NCI-H1048 (cell line): ENCODE data around the gene SYNE3.

Experiments
- DNase-seq: peaks from one replicate; lab custom pipeline; 2025; lab: John Stamatoyannopoulos, UW

Gene SYNE3

GRCh38 chr14:95540236-95540855, 23.9 kb upstream of the SYNE3 start:
- no peak for DNase-seq

GRCh38 chr14:95538801-95539509, 22.5 kb upstream of the SYNE3 start:
- DNase-seq: no peak

- DNase-seq: no peak
These were observed 21.0 kb upstream of the SYNE3 start for GRCh38 chr14:95537298-95538089.

GRCh38 chr14:95536671-95537070, 20.2 kb upstream of the SYNE3 start:
- DNase-seq: no peak

- DNase-seq: no peak
These were observed 19.7 kb upstream of the SYNE3 start for GRCh38 chr14:95536036-95536593.

GRCh38 chr14:95535226-95536021, 19.0 kb upstream of the SYNE3 start:
- no peak for DNase-seq

- peak; percentile 95 for DNase-seq
These were observed 18.1 kb upstream of the SYNE3 start, which contains the start of gene GLRX5 for GRCh38 chr14:95534299-95535225. TSS of gene GLRX5 (plus strand) at chr14:95535050. CDS start at chr14:95535090, 40 bp downstream.

- no peak for DNase-seq
These were observed 17.4 kb upstream of the SYNE3 start for GRCh38 chr14:95533822-95534221.

GRCh38 chr14:95533391-95533821, 17.0 kb upstream of the SYNE3 start:
- DNase-seq: no peak

GRCh38 chr14:95531969-95532368, 15.5 kb upstream of the SYNE3 start:
- DNase-seq: no peak

- no peak for DNase-seq
These were observed 15.0 kb upstream of the SYNE3 start for GRCh38 chr14:95531473-95531872.

GRCh38 chr14:95530473-95531276, 14.2 kb upstream of the SYNE3 start:
- no peak for DNase-seq

GRCh38 chr14:95529216-95529615, 12.8 kb upstream of the SYNE3 start:
- no peak for DNase-seq

- DNase-seq: no peak
These were observed 11.0 kb upstream of the SYNE3 start for GRCh38 chr14:95527387-95528002.

GRCh38 chr14:95526483-95527386, 10.3 kb upstream of the SYNE3 start:
- no peak for DNase-seq

GRCh38 chr14:95525999-95526398, 9.5 kb upstream of the SYNE3 start:
- no peak for DNase-seq

- no peak for DNase-seq
These were observed 8.5 kb upstream of the SYNE3 start for GRCh38 chr14:95524706-95525512.
